Astrocyte (in vitro differentiated cells and primary cell): Measurements from ENCODE around the gene ZNF740. TPM values are rescaled to one million over a fixed set of nuclear protein-coding genes. Genes with fewer than 3 reads are reported as not detected.

Experiments used
- DNase-seq: peaks from one replicate; pipeline ENCODE4 v3.0.0-alpha.2; 2010; ENCODE audit warnings: low read depth
- FAIRE-seq: peaks from 2 replicates; lab custom pipeline; 2011; peaks lifted over from hg19 to GRCh38; lab: Jason Lieb, UNC
- H2AFZ ChIP-seq: 2 replicates; pipeline ENCODE4 v1.6.0; 2012; ENCODE audit warnings: low read depth, low read length, inconsistent platforms
- H3K27ac ChIP-seq: 2 replicates; pipeline ENCODE4 v1.5.1; 2011; ENCODE audit warnings: low read depth, low read length, inconsistent platforms
- H3K27me3 ChIP-seq: 2 replicates; pipeline ENCODE4 v1.6.0; 2011; ENCODE audit warnings: low read length, inconsistent platforms; ENCODE audit not compliant: insufficient read depth
- H3K36me3 ChIP-seq: 2 replicates; pipeline ENCODE4 v1.5.1; 2011; ENCODE audit warnings: low read length, inconsistent platforms; ENCODE audit not compliant: insufficient read depth
- H3K4me1 ChIP-seq: 2 replicates; pipeline ENCODE4 v1.5.1; 2011; ENCODE audit warnings: low read length, inconsistent platforms; ENCODE audit not compliant: insufficient read depth
- H3K4me2 ChIP-seq: 2 replicates; pipeline ENCODE4 v1.6.0; 2012; ENCODE audit warnings: low read length, inconsistent platforms
- H3K4me3 ChIP-seq: 2 replicates; pipeline ENCODE4 v1.5.1; 2011; ENCODE audit warnings: low read depth, mild to moderate bottlenecking, low read length, inconsistent platforms; ENCODE audit not compliant: insufficient read depth
- H3K79me2 ChIP-seq: 2 replicates; pipeline ENCODE4 v1.6.0; 2012; ENCODE audit warnings: mild to moderate bottlenecking, low read length, inconsistent platforms; ENCODE audit not compliant: insufficient read depth
- H3K9ac ChIP-seq: 2 replicates; pipeline ENCODE4 v1.6.0; 2012; ENCODE audit warnings: mild to moderate bottlenecking, low read length, inconsistent platforms
- H3K9me3 ChIP-seq: 2 replicates; pipeline ENCODE4 v1.5.1; 2012; ENCODE audit warnings: low read depth, mild to moderate bottlenecking, low read length, inconsistent platforms; ENCODE audit not compliant: insufficient read depth
- H4K20me1 ChIP-seq: 2 replicates; pipeline ENCODE4 v1.6.0; 2012; ENCODE audit warnings: low read length, inconsistent platforms; ENCODE audit not compliant: insufficient read depth
- H3K27ac Mint-ChIP-seq: one replicate; pipeline ENCODE4 v1.8.0; 2021; ENCODE audit warnings: mild to moderate bottlenecking, mixed read lengths; ENCODE audit not compliant: unreplicated experiment
- H3K27me3 Mint-ChIP-seq: one replicate; pipeline ENCODE4 v1.8.0; 2021; ENCODE audit warnings: low read depth, mixed read lengths; ENCODE audit not compliant: unreplicated experiment
- H3K36me3 Mint-ChIP-seq: one replicate; pipeline ENCODE4 v1.8.0; 2021; ENCODE audit warnings: low read depth, mixed read lengths; ENCODE audit not compliant: unreplicated experiment
- H3K4me1 Mint-ChIP-seq: one replicate; pipeline ENCODE4 v1.8.0; 2021; ENCODE audit warnings: low read depth, mixed read lengths; ENCODE audit not compliant: unreplicated experiment
- H3K4me3 Mint-ChIP-seq: one replicate; pipeline ENCODE4 v1.8.0; 2021; ENCODE audit warnings: mild to moderate bottlenecking, moderate library complexity, mixed read lengths; ENCODE audit not compliant: unreplicated experiment
- H3K9me3 Mint-ChIP-seq: one replicate; pipeline ENCODE4 v1.8.0; 2021; ENCODE audit warnings: mild to moderate bottlenecking, mixed read lengths; ENCODE audit not compliant: unreplicated experiment
- EZH2 ChIP-seq: IDR thresholded peaks from 2 replicates; pipeline ENCODE4 v1.6.1; 2012; ENCODE audit warnings: mild to moderate bottlenecking, low read length, inconsistent platforms; ENCODE audit not compliant: insufficient read depth
- total RNA-seq: library from RNA; stranded (reverse); gene quantifications from 2 replicates; pipeline ENCODE4 v1.2.1, GENCODE V29; 2021
- TF ChIP-seq, protein P1 (sequence below): IDR thresholded peaks from 2 replicates; pipeline ENCODE4 v1.5.1; 2011; ENCODE audit warnings: low read depth, mild to moderate bottlenecking, inconsistent platforms, low read length, moderate library complexity; ENCODE audit not compliant: insufficient read depth

Gene ZNF740
- total RNA-seq, 1 donor from 2014 or later: 31.0 TPM

DNA sequence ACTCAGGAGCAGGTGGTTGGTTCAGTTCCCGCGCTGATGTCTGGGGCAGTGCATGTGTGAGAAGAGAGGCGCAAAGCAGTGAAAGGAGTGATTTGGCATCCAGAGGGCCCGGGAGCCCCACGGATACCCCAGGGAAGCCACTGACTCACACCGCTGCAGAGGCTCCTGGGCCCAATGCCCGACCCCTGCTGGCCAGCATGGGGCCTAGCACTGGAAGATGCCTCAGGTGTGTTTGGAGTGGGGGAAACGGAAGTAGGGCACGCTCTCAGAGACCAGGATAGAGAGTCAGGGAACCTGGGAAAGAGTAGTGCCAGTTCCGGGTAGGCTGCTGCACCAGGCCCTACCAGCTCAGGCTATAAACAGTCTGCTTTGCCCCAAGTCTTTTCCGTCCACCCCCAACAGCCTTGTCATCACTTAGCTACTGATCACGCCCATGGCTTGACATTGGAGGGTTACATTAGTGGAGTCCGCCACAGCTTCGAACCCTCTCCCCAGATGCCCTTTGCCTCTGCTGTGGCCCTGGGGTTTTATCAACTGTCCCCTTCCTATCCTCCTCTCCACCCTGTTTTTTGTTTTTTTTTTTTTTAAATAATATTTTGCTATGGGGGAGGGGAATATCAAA lies 9.7 kb downstream of the ZNF740 start:
- peaks cover 12% of the 10 kb centered on the region for H4K20me1 ChIP-seq
- H3K79me2 ChIP-seq: no peaks in the 10 kb centered on the region
- H3K4me1 ChIP-seq: no peaks in the 10 kb centered on the region
- Mint-ChIP-seq H3K36me3 (peaks cover 28% of the 10 kb centered on the region), H3K27ac (peak overlapping the region; percentile 53), H3K27me3 (peaks cover 9% of the 10 kb centered on the region), H3K4me3 (no peak overlapping the region), H3K9me3 (no peaks in the 10 kb centered on the region), H3K4me1 (peaks cover 3% of the 10 kb centered on the region)
- no peak overlapping the region for H3K4me2 ChIP-seq
- FAIRE-seq (no peak), DNase-seq (peak; percentile 37)
- H3K9ac ChIP-seq: no peak overlapping the region
- H3K4me3 ChIP-seq: no peak overlapping the region
- no peak overlapping the region for H3K27ac ChIP-seq
- peaks cover 24% of the 10 kb centered on the region for H3K36me3 ChIP-seq
- H2AFZ ChIP-seq: no peak overlapping the region
- H3K9me3 ChIP-seq: no peaks in the 10 kb centered on the region
- no peak for TF ChIP-seq EZH2
- TF ChIP-seq, protein P1, sequence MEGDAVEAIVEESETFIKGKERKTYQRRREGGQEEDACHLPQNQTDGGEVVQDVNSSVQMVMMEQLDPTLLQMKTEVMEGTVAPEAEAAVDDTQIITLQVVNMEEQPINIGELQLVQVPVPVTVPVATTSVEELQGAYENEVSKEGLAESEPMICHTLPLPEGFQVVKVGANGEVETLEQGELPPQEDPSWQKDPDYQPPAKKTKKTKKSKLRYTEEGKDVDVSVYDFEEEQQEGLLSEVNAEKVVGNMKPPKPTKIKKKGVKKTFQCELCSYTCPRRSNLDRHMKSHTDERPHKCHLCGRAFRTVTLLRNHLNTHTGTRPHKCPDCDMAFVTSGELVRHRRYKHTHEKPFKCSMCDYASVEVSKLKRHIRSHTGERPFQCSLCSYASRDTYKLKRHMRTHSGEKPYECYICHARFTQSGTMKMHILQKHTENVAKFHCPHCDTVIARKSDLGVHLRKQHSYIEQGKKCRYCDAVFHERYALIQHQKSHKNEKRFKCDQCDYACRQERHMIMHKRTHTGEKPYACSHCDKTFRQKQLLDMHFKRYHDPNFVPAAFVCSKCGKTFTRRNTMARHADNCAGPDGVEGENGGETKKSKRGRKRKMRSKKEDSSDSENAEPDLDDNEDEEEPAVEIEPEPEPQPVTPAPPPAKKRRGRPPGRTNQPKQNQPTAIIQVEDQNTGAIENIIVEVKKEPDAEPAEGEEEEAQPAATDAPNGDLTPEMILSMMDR: peak; percentile 80
- H3K27me3 ChIP-seq: no peaks in the 10 kb centered on the region

- Mint-ChIP-seq H3K27me3 (peaks cover 20% of the 10 kb centered on the region), H3K9me3 (no peaks in the 10 kb centered on the region), H3K27ac (peak overlapping the region; percentile 41)
These were observed 10.8 kb downstream of the ZNF740 start for GRCh38 chr12:53191096-53191884.

More at GRCh38 chr12:53191096-53191884, 10.8 kb downstream of the ZNF740 start:
- H3K27me3 ChIP-seq: no peaks in the 10 kb centered on the region
- no peaks in the 10 kb centered on the region for H3K9me3 ChIP-seq
- FAIRE-seq (no peak), DNase-seq (no peak)
- H3K27ac ChIP-seq: no peak overlapping the region
- H3K36me3 Mint-ChIP-seq: peaks cover 20% of the 10 kb centered on the region
- H2AFZ ChIP-seq: no peak overlapping the region
- no peaks in the 10 kb centered on the region for H3K79me2 ChIP-seq
- no peak overlapping the region for H3K4me3 Mint-ChIP-seq
- peaks cover 6% of the 10 kb centered on the region for H3K4me1 Mint-ChIP-seq
- H3K4me3 ChIP-seq: no peak overlapping the region
- no peaks in the 10 kb centered on the region for H3K4me1 ChIP-seq
- H4K20me1 ChIP-seq: peaks cover 4% of the 10 kb centered on the region
- TF ChIP-seq, protein P1: no peak
- no peak for TF ChIP-seq EZH2
- H3K4me2 ChIP-seq: no peak overlapping the region
- no peak overlapping the region for H3K9ac ChIP-seq
- peaks cover 18% of the 10 kb centered on the region for H3K36me3 ChIP-seq
